Neural cell (in vitro differentiated cells): ENCODE data around the gene WNT16.

Experiments used
- CTCF ChIP-seq: fragments of 450-650 bp; IDR thresholded peaks from 2 replicates; pipeline ENCODE4 v1.5.1; 2014; ENCODE audit warnings: antibody characterized with exemption, mild to moderate bottlenecking, moderate library complexity; ENCODE audit not compliant: poor library complexity, severe bottlenecking
- TAF1 ChIP-seq: IDR thresholded peaks from 2 replicates; pipeline ENCODE4 v1.6.1; 2012; ENCODE audit warnings: low read depth

GRCh38 chr7:121285066-121285667, 43.6 kb upstream of the WNT16 start:
- no peak for TF ChIP-seq CTCF
- no peak for TF ChIP-seq TAF1
